PC-3 (cell line): ENCODE data around the gene NAV2. TPM values are rescaled to one million over a fixed set of nuclear protein-coding genes. Genes with fewer than 3 reads are reported as not detected.

Source experiments
- ATAC-seq: fragments of 200-7000 bp; cut with Tn5 transposase; 2 replicates; pipeline ENCODE4 v1.9.1; 2020; ENCODE audit warnings: mild to moderate bottlenecking, moderate library complexity
- BruUV-seq: library from RNA; stranded (reverse); fragments of 400-500 nt; replicated peaks from 2 replicates; lab custom pipeline; 2021; lab: Mats Ljungman, UMichigan
- CTCF ChIA-PET: fragments of 300-600 bp; sonication (Branson Sonifier 250); formaldehyde crosslinking; loops from one replicate; lab custom pipeline; 2022; ENCODE audit warnings: antibody characterized with exemption; lab: Charles Lee
- POLR2A ChIA-PET: fragments of 300-600 bp; sonication (Branson Sonifier 250); formaldehyde crosslinking; loops from one replicate; lab custom pipeline; 2022; ENCODE audit warnings: antibody characterized with exemption; ENCODE audit not compliant: unreplicated experiment; lab: Charles Lee
- DNase-seq: peaks from one replicate; pipeline ENCODE4 v3.0.0-alpha.2; 2015
- H2AFZ ChIP-seq: fragments of 300-600 bp; sonication (generic); 2 replicates; pipeline ENCODE4 v1.6.0; 2016; ENCODE audit warnings: antibody characterized with exemption, low read length
- H3F3A ChIP-seq: fragments of 300-600 bp; sonication (generic); one replicate; pipeline ENCODE4 v1.6.0; 2017; ENCODE audit warnings: antibody characterized with exemption, low read length, control low read depth, mild to moderate bottlenecking; ENCODE audit not compliant: unreplicated experiment
- H3K27ac ChIP-seq: fragments of 300-600 bp; sonication (generic); 2 replicates; pipeline ENCODE4 v1.5.1; 2016; ENCODE audit warnings: mild to moderate bottlenecking, low read length
- H3K27me3 ChIP-seq: fragments of 300-600 bp; sonication (generic); 2 replicates; pipeline ENCODE4 v1.6.1; 2016; ENCODE audit warnings: low read length, mixed read lengths
- H3K36me3 ChIP-seq: fragments of 300-600 bp; sonication (generic); 2 replicates; pipeline ENCODE4 v1.6.1; 2016; ENCODE audit warnings: low read depth, mixed run types, low read length, mixed read lengths
- H3K4me1 ChIP-seq: fragments of 300-600 bp; sonication (generic); 2 replicates; pipeline ENCODE4 v1.5.1; 2016; ENCODE audit warnings: low read length; ENCODE audit not compliant: insufficient read depth
- H3K4me2 ChIP-seq: fragments of 300-600 bp; sonication (generic); 2 replicates; pipeline ENCODE4 v1.6.0; 2016; ENCODE audit warnings: low read length
- H3K4me3 ChIP-seq: fragments of 300-600 bp; sonication (generic); 2 replicates; pipeline ENCODE4 v1.5.1; 2016; ENCODE audit warnings: mild to moderate bottlenecking, low read length, mixed read lengths
- H3K79me2 ChIP-seq: fragments of 300-600 bp; sonication (generic); 2 replicates; pipeline ENCODE4 v1.6.1; 2017; ENCODE audit warnings: low read length, mixed read lengths
- H3K9ac ChIP-seq: fragments of 300-600 bp; sonication (generic); 2 replicates; pipeline ENCODE4 v1.6.0; 2016; ENCODE audit warnings: mild to moderate bottlenecking, low read length
- H3K9me2 ChIP-seq: fragments of 300-600 bp; sonication (generic); replicated peaks from 2 replicates; pipeline ENCODE4 v1.6.1; 2016; ENCODE audit warnings: mixed run types, low read length, mixed read lengths
- H3K9me3 ChIP-seq: fragments of 300-600 bp; sonication (generic); 2 replicates; pipeline ENCODE4 v1.6.1; 2016; ENCODE audit warnings: low read length, mixed read lengths
- H4K20me1 ChIP-seq: fragments of 300-600 bp; sonication (generic); 2 replicates; pipeline ENCODE4 v1.6.1; 2016; ENCODE audit warnings: low read length, mixed read lengths
- CTCF ChIP-seq: fragments of 300-600 bp; sonication (generic); conservative IDR thresholded peaks from 2 replicates; pipeline ENCODE4 v1.5.1; 2017; ENCODE audit warnings: antibody characterized with exemption, low read depth, mild to moderate bottlenecking, low read length
- EZH2 ChIP-seq: fragments of 300-600 bp; sonication (generic); IDR thresholded peaks from one replicate; pipeline ENCODE4 v1.6.1; 2017; ENCODE audit warnings: antibody characterized with exemption, mild to moderate bottlenecking, low read length; ENCODE audit not compliant: unreplicated experiment
- EZH2phosphoT487 ChIP-seq: fragments of 300-600 bp; sonication (generic); IDR thresholded peaks from 2 replicates; pipeline ENCODE4 v1.6.1; 2018; ENCODE audit warnings: mild to moderate bottlenecking, antibody characterized with exemption, low read length, borderline replicate concordance
- intact Hi-C: fragments of 100-400 bp; cut with micrococcal nuclease; formaldehyde crosslinking; loops from 2 replicates; pipeline ENCODE4 v1.9.0; 2023
- total RNA-seq: library from RNA; depleted of rRNA; stranded (reverse); fragments of >200 nt; gene quantifications from 2 replicates; pipeline ENCODE4 v1.2.3, GENCODE V29; 2014

NAV2 gene
- total RNA-seq, 1 experiment from 2014 or later = 10.4 TPM

- no peak for ATAC-seq
- no peak for TF ChIP-seq EZH2phosphoT487
- Histone ChIP-seq H3K9me2 (no peaks in the 10 kb centered on the region), H2AFZ (no peak overlapping the region), H3F3A (no peaks in the 10 kb centered on the region), H3K9ac (no peak overlapping the region), H3K27me3 (no peaks in the 10 kb centered on the region), H3K27ac (no peak overlapping the region), H3K79me2 (no peaks in the 10 kb centered on the region), H4K20me1 (no peaks in the 10 kb centered on the region), H3K36me3 (peaks cover 13% of the 10 kb centered on the region), H3K9me3 (no peaks in the 10 kb centered on the region), H3K4me2 (no peak overlapping the region), H3K4me3 (no peak overlapping the region), H3K4me1 (no peaks in the 10 kb centered on the region)
- POLR2A ChIA-PET = no interaction called here
- no peak for DNase-seq
- CTCF ChIA-PET = no interaction called here
- no TSS peak for BruUV-seq
- intact Hi-C loops = no loop called here
Observed at GRCh38 chr11:20051469-20052399, 339.1 kb downstream of the NAV2 start.

GRCh38 chr11:20053572-20053971, 340.9 kb downstream of the NAV2 start:
- CTCF ChIA-PET = no interaction called here
- no peak overlapping the region for H3K9ac ChIP-seq
- no peaks in the 10 kb centered on the region for H3K27me3 ChIP-seq
- no peak for TF ChIP-seq CTCF
- no peak for TF ChIP-seq EZH2phosphoT487
- no peak for TF ChIP-seq EZH2
- no peaks in the 10 kb centered on the region for H3K9me2 ChIP-seq
- no TSS peak for BruUV-seq
- peaks cover 18% of the 10 kb centered on the region for H3K36me3 ChIP-seq
- no peak overlapping the region for H3K4me3 ChIP-seq
- no peaks in the 10 kb centered on the region for H3K79me2 ChIP-seq
- H3K9me3 ChIP-seq = no peaks in the 10 kb centered on the region
- H3K4me2 ChIP-seq = no peak overlapping the region
- H3K4me1 ChIP-seq = no peaks in the 10 kb centered on the region
- no peak overlapping the region for H3K27ac ChIP-seq
- H4K20me1 ChIP-seq = no peaks in the 10 kb centered on the region
- DNase-seq = no peak
- intact Hi-C loops = no loop called here
- ATAC-seq = no peak
- POLR2A ChIA-PET = interaction anchor here (0.5 kb wide), 1 partner anchor 46 kb away, joined by 3 read pairs; no protein-coding TSS in a partner anchor
- H2AFZ ChIP-seq = no peak overlapping the region
- H3F3A ChIP-seq = no peaks in the 10 kb centered on the region

GRCh38 chr11:20054584-20054983, 341.9 kb downstream of the NAV2 start:
- no peaks in the 10 kb centered on the region for H3K4me1 ChIP-seq
- DNase-seq = no peak
- CTCF ChIA-PET = no interaction called here
- H2AFZ ChIP-seq = no peak overlapping the region
- no TSS peak for BruUV-seq
- H3K27ac ChIP-seq = no peak overlapping the region
- intact Hi-C loops = no loop called here
- POLR2A ChIA-PET = no interaction called here
- H3K79me2 ChIP-seq = no peaks in the 10 kb centered on the region
- no peak overlapping the region for H3K4me2 ChIP-seq
- H3K9me3 ChIP-seq = no peaks in the 10 kb centered on the region
- no peak overlapping the region for H3K4me3 ChIP-seq
- no peak for ATAC-seq
- no peak overlapping the region for H3K9ac ChIP-seq
- H4K20me1 ChIP-seq = no peaks in the 10 kb centered on the region
- no peaks in the 10 kb centered on the region for H3K27me3 ChIP-seq
- no peaks in the 10 kb centered on the region for H3K9me2 ChIP-seq
- H3K36me3 ChIP-seq = peaks cover 15% of the 10 kb centered on the region; the same call in 1 of the 2 replicates
- H3F3A ChIP-seq = no peaks in the 10 kb centered on the region
- TF ChIP-seq EZH2phosphoT487 = no peak
- TF ChIP-seq CTCF = no peak
- no peak for TF ChIP-seq EZH2
